ENCODE results near the gene STXBP2. TPM values are rescaled to one million over a fixed set of nuclear protein-coding genes. Genes with fewer than 3 reads are reported as not detected.

STXBP2 gene
- total RNA-seq, 1 experiment from 2014 or later, result 141 TPM

DNA sequence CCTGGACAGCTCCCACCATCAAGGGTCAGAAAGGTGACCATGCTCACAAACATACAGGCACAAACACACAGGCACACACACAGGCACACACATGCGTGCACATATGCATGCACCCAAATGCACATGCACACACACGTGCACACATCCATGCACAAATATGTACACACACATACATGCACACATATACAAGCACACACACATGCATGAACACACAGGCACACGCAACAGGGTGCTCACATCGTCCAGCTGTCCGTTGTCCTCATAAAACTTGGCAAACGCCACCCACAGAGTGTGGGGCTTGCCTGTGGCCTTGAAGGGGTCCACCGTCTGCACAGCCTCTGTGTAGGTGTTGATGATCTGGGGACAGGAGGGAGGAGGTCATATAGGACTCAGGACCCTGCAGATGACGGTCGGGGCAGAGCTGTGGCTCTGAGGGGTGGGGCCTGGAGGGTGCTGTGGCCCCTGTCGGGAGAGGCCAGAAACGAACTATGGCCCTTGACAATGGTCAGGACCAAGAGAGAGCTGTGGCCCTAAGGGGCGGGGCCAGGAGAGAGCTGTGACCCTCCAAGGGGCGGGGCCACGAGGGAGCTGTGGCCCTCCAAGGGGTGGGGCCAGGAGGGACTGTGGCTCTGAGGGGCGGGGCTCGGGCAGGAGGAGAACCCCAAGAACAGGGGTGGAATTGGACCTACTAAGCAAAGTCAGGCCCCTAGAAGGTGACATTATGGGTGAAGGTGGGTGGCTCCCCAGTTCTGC lies 13.8 kb upstream of the STXBP2 start:
- Histone ChIP-seq H3K36me3 (ENCODE audit: control insufficient read depth in 1 of 2, insufficient read depth in 2 of 2, low read length in 2 of 2) (peaks cover 5 to 34% of the 10 kb centered on the region in 2 experiments; a peak in 3 of 4 replicates), H3K27ac (ENCODE audit: low read depth, low read length) (no peak overlapping the region), H3K9me2 (ENCODE audit: insufficient read depth) (no peaks in the 10 kb centered on the region), H2AFZ (ENCODE audit: low read depth, low read length, poor library complexity, severe bottlenecking) (no peak overlapping the region), H4K20me1 (ENCODE audit: insufficient read depth) (no peaks in the 10 kb centered on the region), H3K9me3 (ENCODE audit: control insufficient read depth in 1 of 2, insufficient read depth in 1 of 2, low read depth in 1 of 2, low read length in 2 of 2) (no peaks in the 10 kb centered on the region), H3K4me2 (ENCODE audit: low read length) (no peak overlapping the region), H3K79me2 (ENCODE audit: insufficient read depth, low read length) (peaks cover 26% of the 10 kb centered on the region), H3K27me3 (ENCODE audit: insufficient read depth, low read length) (no peaks in the 10 kb centered on the region), H3K9ac (ENCODE audit: low read length) (no peak overlapping the region), H3K4me3 (replicated peaks in 1 of 2; ENCODE audit: low read depth in 1 of 2, low read length in 2 of 2) (no peak overlapping the region), H3K4me1 (ENCODE audit: control insufficient read depth in 1 of 2, insufficient read depth in 2 of 2, low read length in 2 of 2) (peaks cover under 1 to 11% of the 10 kb centered on the region in 2 experiments; a peak in 3 of 4 replicates)
- POLR2A ChIA-PET, result no interaction called here
- no TSS peak for BruUV-seq (replicated peaks)
- RAD21 ChIA-PET (ENCODE audit: low non-redundant PET in 1 of 2, low total read pairs in 2 of 2, uncharacterized antibody in 2 of 2, unreplicated experiment in 2 of 2), result no interaction called here
- ATAC-seq (peak; percentile 71), DNase-seq (ENCODE audit: low read depth, low spot score) (no peak)
- CTCF ChIA-PET, result no interaction called here
- intact Hi-C loops (cut with micrococcal nuclease), result no loop called here
- TF ChIP-seq POLR2A (IDR thresholded peaks at IDR 0.05; ENCODE audit: borderline replicate concordance, extremely low read depth, insufficient read depth, insufficient read length) (no peak), SRF (IDR thresholded peaks at IDR 0.05; ENCODE audit: low read depth) (no peak), EZH2 (IDR thresholded peaks at IDR 0.05) (no peak), ATF3 (IDR thresholded peaks at IDR 0.05) (no peak), CTCF (IDR thresholded peaks at IDR 0.05 in 2 of 3, conservative IDR thresholded peaks at IDR 0.05 in 1 of 3; ENCODE audit: borderline replicate concordance in 1 of 3, insufficient read depth in 1 of 3, low read depth in 2 of 3, low read length in 2 of 3) (no peak), SP1 (IDR thresholded peaks at IDR 0.05; ENCODE audit: low read depth) (no peak), TCF7L2 (IDR thresholded peaks at IDR 0.05; ENCODE audit: borderline replicate concordance, extremely low read depth, insufficient read depth, insufficient read length) (no peak), ELF1 (IDR thresholded peaks at IDR 0.05; ENCODE audit: borderline replicate concordance, low read depth) (no peak), YY1 (IDR thresholded peaks at IDR 0.05; ENCODE audit: extremely low read depth, insufficient replicate concordance, low read depth, low read length) (no peak), ZNF274 (IDR thresholded peaks at IDR 0.05; ENCODE audit: low read depth, low read length) (no peak), ZFX (IDR thresholded peaks at IDR 0.05) (no peak)
- TF ChIP-seq, protein P1, sequence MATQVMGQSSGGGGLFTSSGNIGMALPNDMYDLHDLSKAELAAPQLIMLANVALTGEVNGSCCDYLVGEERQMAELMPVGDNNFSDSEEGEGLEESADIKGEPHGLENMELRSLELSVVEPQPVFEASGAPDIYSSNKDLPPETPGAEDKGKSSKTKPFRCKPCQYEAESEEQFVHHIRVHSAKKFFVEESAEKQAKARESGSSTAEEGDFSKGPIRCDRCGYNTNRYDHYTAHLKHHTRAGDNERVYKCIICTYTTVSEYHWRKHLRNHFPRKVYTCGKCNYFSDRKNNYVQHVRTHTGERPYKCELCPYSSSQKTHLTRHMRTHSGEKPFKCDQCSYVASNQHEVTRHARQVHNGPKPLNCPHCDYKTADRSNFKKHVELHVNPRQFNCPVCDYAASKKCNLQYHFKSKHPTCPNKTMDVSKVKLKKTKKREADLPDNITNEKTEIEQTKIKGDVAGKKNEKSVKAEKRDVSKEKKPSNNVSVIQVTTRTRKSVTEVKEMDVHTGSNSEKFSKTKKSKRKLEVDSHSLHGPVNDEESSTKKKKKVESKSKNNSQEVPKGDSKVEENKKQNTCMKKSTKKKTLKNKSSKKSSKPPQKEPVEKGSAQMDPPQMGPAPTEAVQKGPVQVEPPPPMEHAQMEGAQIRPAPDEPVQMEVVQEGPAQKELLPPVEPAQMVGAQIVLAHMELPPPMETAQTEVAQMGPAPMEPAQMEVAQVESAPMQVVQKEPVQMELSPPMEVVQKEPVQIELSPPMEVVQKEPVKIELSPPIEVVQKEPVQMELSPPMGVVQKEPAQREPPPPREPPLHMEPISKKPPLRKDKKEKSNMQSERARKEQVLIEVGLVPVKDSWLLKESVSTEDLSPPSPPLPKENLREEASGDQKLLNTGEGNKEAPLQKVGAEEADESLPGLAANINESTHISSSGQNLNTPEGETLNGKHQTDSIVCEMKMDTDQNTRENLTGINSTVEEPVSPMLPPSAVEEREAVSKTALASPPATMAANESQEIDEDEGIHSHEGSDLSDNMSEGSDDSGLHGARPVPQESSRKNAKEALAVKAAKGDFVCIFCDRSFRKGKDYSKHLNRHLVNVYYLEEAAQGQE (IDR thresholded peaks at IDR 0.05; ENCODE audit: low read depth), result no peak
- TF ChIP-seq, protein P2, sequence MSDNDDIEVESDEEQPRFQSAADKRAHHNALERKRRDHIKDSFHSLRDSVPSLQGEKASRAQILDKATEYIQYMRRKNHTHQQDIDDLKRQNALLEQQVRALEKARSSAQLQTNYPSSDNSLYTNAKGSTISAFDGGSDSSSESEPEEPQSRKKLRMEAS (IDR thresholded peaks at IDR 0.05), result no peak
